ENCODE measurements around the gene ZMYND10. TPM values are rescaled to one million over a fixed set of nuclear protein-coding genes. Genes with fewer than 3 reads are reported as not detected.

Gene ZMYND10
- total and polyA plus RNA-seq, 2 donors (not counting 3 experiments of a cell fraction or from before 2014, with no cell fraction given): 0.25 to 0.38 TPM

GRCh38 chr3:50323092-50323600, 22.4 kb downstream of the ZMYND10 start:
- peaks cover 48% of the 10 kb centered on the region for H3K79me2 ChIP-seq (ENCODE audit: control insufficient read depth, insufficient read depth, low read length)
- no peak for FAIRE-seq
- no peak overlapping the region for H2AFZ ChIP-seq (ENCODE audit: low read depth, low read length)
- H3K4me3 ChIP-seq (replicated peaks in 1 of 3; ENCODE audit: insufficient read depth in 1 of 3, low read depth in 1 of 3, low read length in 3 of 3): peak overlapping the region in 2 of 3 experiments; percentile 62 to 89
- peak; percentile 76 for DNase-seq (ENCODE audit: low read depth, low spot score)
- intact Hi-C loops (cut with micrococcal nuclease) (loop anchor here (1.0 to 2.0 kb wide), 3 partner anchors 11 to 156 kb away; partner anchors contain the start of genes HYAL3 and NAA80), dilution Hi-C loops (cut with MboI; ENCODE audit: extremely low pct_ligation_motif_present, low sequenced_read_pairs) (no loop called here)
- ChIA-PET POLR2A (interaction anchor here (0.6 to 5.1 kb wide), 3 partner anchors 13 to 215 kb away, joined by 3 to 38 read pairs (median 5); partner anchors contain the start of genes HYAL3 and NAA80), CTCF (interaction anchor here (0.8 to 4.3 kb wide), 15 partner anchors 9 to 219 kb away, joined by 3 to 66 read pairs (median 10); partner anchors contain the start of genes CYB561D2, HYAL1, HYAL3 and NAA80)
- BruUV-seq (replicated peaks): no TSS peak
- H3K36me3 ChIP-seq (ENCODE audit: control insufficient read depth in 2 of 2, extremely low read depth in 1 of 2, insufficient read depth in 2 of 2, low read length in 2 of 2): peaks cover 8 to 27% of the 10 kb centered on the region in 2 experiments
- peak overlapping the region; percentile 75 for H3K4me2 ChIP-seq (ENCODE audit: insufficient read depth, low read length)
- H3K9ac ChIP-seq (replicated peaks; ENCODE audit: extremely low read depth, insufficient read depth, low read length): peak overlapping the region; percentile 88
- no peaks in the 10 kb centered on the region for H4K20me1 ChIP-seq (replicated peaks; ENCODE audit: control insufficient read depth, extremely low read depth, insufficient read depth, low read length)
- H3K9me1 ChIP-seq (replicated peaks; ENCODE audit: control insufficient read depth, extremely low read depth, insufficient read depth, low read length): no peaks in the 10 kb centered on the region
- peaks cover 55% of the 10 kb centered on the region for H3K4me1 ChIP-seq (ENCODE audit: control insufficient read depth, extremely low read depth, insufficient read depth, low read length)
- peak overlapping the region; percentile 99 for H3K27ac ChIP-seq (ENCODE audit: insufficient read depth, low read depth, low read length)
- H3K27me3 ChIP-seq (ENCODE audit: control insufficient read depth in 2 of 2, insufficient read depth in 2 of 2, low read length in 2 of 2): no peaks in the 10 kb centered on the region
- no peaks in the 10 kb centered on the region for H3K9me3 ChIP-seq (replicated peaks; ENCODE audit: control insufficient read depth, insufficient read depth, low read length)
- TF ChIP-seq, protein P1, sequence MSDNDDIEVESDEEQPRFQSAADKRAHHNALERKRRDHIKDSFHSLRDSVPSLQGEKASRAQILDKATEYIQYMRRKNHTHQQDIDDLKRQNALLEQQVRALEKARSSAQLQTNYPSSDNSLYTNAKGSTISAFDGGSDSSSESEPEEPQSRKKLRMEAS (IDR thresholded peaks at IDR 0.05; ENCODE audit: insufficient read depth, insufficient read length): no peak
- TF ChIP-seq FOS (IDR thresholded peaks at IDR 0.05; ENCODE audit: borderline replicate concordance, insufficient read depth, low read length): peak; percentile 3

- Histone ChIP-seq H3K27me3 (ENCODE audit: control insufficient read depth in 2 of 2, insufficient read depth in 2 of 2, low read length in 2 of 2) (no peaks in the 10 kb centered on the region), H3K4me2 (ENCODE audit: insufficient read depth, low read length) (peak within 1 kb of the TSS; percentile 75), H2AFZ (ENCODE audit: low read depth, low read length) (no peak within 1 kb of the TSS), H3K9me1 (replicated peaks; ENCODE audit: control insufficient read depth, extremely low read depth, insufficient read depth, low read length) (no peaks in the 10 kb centered on the region), H3K9ac (replicated peaks; ENCODE audit: extremely low read depth, insufficient read depth, low read length) (peak within 1 kb of the TSS; percentile 89), H3K4me3 (replicated peaks in 1 of 3; ENCODE audit: insufficient read depth in 1 of 3, low read depth in 1 of 3, low read length in 3 of 3) (peak within 1 kb of the TSS; percentile 31 to 89 (median 89)), H3K27ac (ENCODE audit: insufficient read depth, low read depth, low read length) (peak within 1 kb of the TSS; percentile 99), H3K9me3 (replicated peaks; ENCODE audit: control insufficient read depth, insufficient read depth, low read length) (no peaks in the 10 kb centered on the region), H3K36me3 (ENCODE audit: control insufficient read depth in 2 of 2, extremely low read depth in 1 of 2, insufficient read depth in 2 of 2, low read length in 2 of 2) (peaks cover 8 to 32% of the 10 kb centered on the region in 2 experiments), H3K79me2 (ENCODE audit: control insufficient read depth, insufficient read depth, low read length) (peaks cover 49% of the 10 kb centered on the region), H4K20me1 (replicated peaks; ENCODE audit: control insufficient read depth, extremely low read depth, insufficient read depth, low read length) (no peaks in the 10 kb centered on the region), H3K4me1 (ENCODE audit: control insufficient read depth, extremely low read depth, insufficient read depth, low read length) (peaks cover 60% of the 10 kb centered on the region)
- TF ChIP-seq GATA2 (IDR thresholded peaks at IDR 0.05; ENCODE audit: insufficient read depth, insufficient read length, low read depth, low read length): peak; percentile 45
- peak; percentile 91 for TF ChIP-seq POLR2A (IDR thresholded peaks at IDR 0.05; ENCODE audit: low read depth, low read length)
- TF ChIP-seq POLR2AphosphoS5 (IDR thresholded peaks at IDR 0.05; ENCODE audit: insufficient read depth, low read depth, low read length): peak; percentile 95
- no peak for TF ChIP-seq CTCF (IDR thresholded peaks at IDR 0.05; ENCODE audit: extremely low read depth in 1 of 2, insufficient read depth in 1 of 2, low read depth in 1 of 2, low read length in 2 of 2)
- peak; percentile 5 for TF ChIP-seq FOS (IDR thresholded peaks at IDR 0.05; ENCODE audit: borderline replicate concordance, insufficient read depth, low read length)
- intact Hi-C loops (cut with micrococcal nuclease) (loop anchor here (1.0 to 2.0 kb wide), 4 partner anchors 12 to 156 kb away; partner anchors contain the start of genes HYAL3, IFRD2 and NAA80), dilution Hi-C loops (cut with MboI; ENCODE audit: extremely low pct_ligation_motif_present, low sequenced_read_pairs) (no loop called here)
- ChIA-PET POLR2A (interaction anchor here (0.6 to 5.1 kb wide), 3 partner anchors 13 to 214 kb away, joined by 3 to 38 read pairs (median 5); partner anchors contain the start of genes HYAL3 and NAA80), CTCF (interaction anchor here (0.8 to 4.3 kb wide), 8 partner anchors 13 to 220 kb away, joined by 3 to 66 read pairs (median 23); partner anchors contain the start of genes HYAL1, HYAL3, NAA80 and RASSF1)
- TSS peak; percentile 6 for BruUV-seq (replicated peaks)
- DNase-seq (ENCODE audit: low read depth, low spot score): peak; percentile 74
- peak; percentile 99 for FAIRE-seq
Measured at GRCh38 chr3:50322386-50323091, 23.0 kb downstream of the ZMYND10 start, which contains the start of gene HYAL2. Gene HYAL2, minus strand, starts transcription at chr3:50322745. Its CDS starts 2,256 bp downstream, at chr3:50320489.

Data from endothelial cell of umbilical vein (primary cell).